ENCODE data around the gene LRRK1. TPM values are rescaled to one million over a fixed set of nuclear protein-coding genes. Genes with fewer than 3 reads are reported as not detected.
A peak's percentile ranks its signal among the peaks of the same experiment; 100 is the strongest.
"Not testable (repeated sequence)": the region's sequence is repeated elsewhere in the genome, so short reads cannot be mapped to it uniquely, and the experiment has no call there.

Gene LRRK1
- total RNA-seq, 1 experiment from 2014 or later, result 1.0 TPM

GRCh38 chr15:101062471-101063171 lies 143.5 kb downstream of the LRRK1 start:
- in situ Hi-C loops (cut with HindIII; ENCODE audit: low pct_unique_long_range_greater_than_20kb, low sequenced_read_pairs), result no loop called here
- no peak for DNase-seq (ENCODE audit: low read depth, low spot score)

GRCh38 chr15:101063212-101063611 lies 144.1 kb downstream of the LRRK1 start:
- no peak for DNase-seq (ENCODE audit: low read depth, low spot score)
- in situ Hi-C loops (cut with HindIII; ENCODE audit: low pct_unique_long_range_greater_than_20kb, low sequenced_read_pairs), result no loop called here

- DNase-seq (ENCODE audit: low read depth, low spot score), result no peak
- in situ Hi-C loops (cut with HindIII; ENCODE audit: low pct_unique_long_range_greater_than_20kb, low sequenced_read_pairs), result no loop called here
Measured at GRCh38 chr15:101063891-101064794, 145.0 kb downstream of the LRRK1 start.

GRCh38 chr15:101064795-101065569 lies 145.8 kb downstream of the LRRK1 start:
- no peak for DNase-seq (ENCODE audit: low read depth, low spot score)
- in situ Hi-C loops (cut with HindIII; ENCODE audit: low pct_unique_long_range_greater_than_20kb, low sequenced_read_pairs), result no loop called here

GRCh38 chr15:101065570-101066221 lies 146.5 kb downstream of the LRRK1 start:
- in situ Hi-C loops (cut with HindIII; ENCODE audit: low pct_unique_long_range_greater_than_20kb, low sequenced_read_pairs), result no loop called here
- DNase-seq (ENCODE audit: low read depth, low spot score), result no peak

- in situ Hi-C loops (cut with HindIII; ENCODE audit: low pct_unique_long_range_greater_than_20kb, low sequenced_read_pairs), result no loop called here
Measured at GRCh38 chr15:101066501-101067408, 147.6 kb downstream of the LRRK1 start.

GRCh38 chr15:101067660-101068522 lies 148.7 kb downstream of the LRRK1 start:
- no peak for DNase-seq (ENCODE audit: low read depth, low spot score)
- in situ Hi-C loops (cut with HindIII; ENCODE audit: low pct_unique_long_range_greater_than_20kb, low sequenced_read_pairs), result no loop called here

More at GRCh38 chr15:101066501-101067408, 147.6 kb downstream of the LRRK1 start:
- DNase-seq (ENCODE audit: low read depth, low spot score), result no peak

- in situ Hi-C loops (cut with HindIII; ENCODE audit: low pct_unique_long_range_greater_than_20kb, low sequenced_read_pairs), result no loop called here
- no peak for DNase-seq (ENCODE audit: low read depth, low spot score)
Measured at GRCh38 chr15:101068523-101068960, 149.4 kb downstream of the LRRK1 start.

- DNase-seq (ENCODE audit: low read depth, low spot score), result peak; percentile 99
- in situ Hi-C loops (cut with HindIII; ENCODE audit: low pct_unique_long_range_greater_than_20kb, low sequenced_read_pairs), result no loop called here
Measured at GRCh38 chr15:101068961-101069653, 149.9 kb downstream of the LRRK1 start.

- no peak for DNase-seq (ENCODE audit: low read depth, low spot score)
- in situ Hi-C loops (cut with HindIII; ENCODE audit: low pct_unique_long_range_greater_than_20kb, low sequenced_read_pairs), result no loop called here
Measured at GRCh38 chr15:101069654-101069973, 150.5 kb downstream of the LRRK1 start.

GRCh38 chr15:101070024-101070423 lies 150.9 kb downstream of the LRRK1 start:
- in situ Hi-C loops (cut with HindIII; ENCODE audit: low pct_unique_long_range_greater_than_20kb, low sequenced_read_pairs), result no loop called here
- no peak for DNase-seq (ENCODE audit: low read depth, low spot score)

- in situ Hi-C loops (cut with HindIII; ENCODE audit: low pct_unique_long_range_greater_than_20kb, low sequenced_read_pairs), result no loop called here
- DNase-seq (ENCODE audit: low read depth, low spot score), result peak; percentile 87
Measured at GRCh38 chr15:101070502-101071273, 151.5 kb downstream of the LRRK1 start.

- in situ Hi-C loops (cut with HindIII; ENCODE audit: low pct_unique_long_range_greater_than_20kb, low sequenced_read_pairs), result no loop called here
- no peak for DNase-seq (ENCODE audit: low read depth, low spot score)
Measured at GRCh38 chr15:101071651-101072050, 152.5 kb downstream of the LRRK1 start.

- in situ Hi-C loops (cut with HindIII; ENCODE audit: low pct_unique_long_range_greater_than_20kb, low sequenced_read_pairs); DNase-seq (ENCODE audit: low read depth, low spot score): not testable (repeated sequence)
Measured at GRCh38 chr15:101072235-101072634, 153.1 kb downstream of the LRRK1 start.
